ENCODE data around the gene ELP5.

Gene ELP5

GRCh38 chr17:7253082-7253481, 1.1 kb downstream of the ELP5 start:
- H3K4me3 ChIP-seq (ENCODE audit: low read depth, low read length) = peak overlapping the region; percentile 75
- TF ChIP-seq, protein P1, sequence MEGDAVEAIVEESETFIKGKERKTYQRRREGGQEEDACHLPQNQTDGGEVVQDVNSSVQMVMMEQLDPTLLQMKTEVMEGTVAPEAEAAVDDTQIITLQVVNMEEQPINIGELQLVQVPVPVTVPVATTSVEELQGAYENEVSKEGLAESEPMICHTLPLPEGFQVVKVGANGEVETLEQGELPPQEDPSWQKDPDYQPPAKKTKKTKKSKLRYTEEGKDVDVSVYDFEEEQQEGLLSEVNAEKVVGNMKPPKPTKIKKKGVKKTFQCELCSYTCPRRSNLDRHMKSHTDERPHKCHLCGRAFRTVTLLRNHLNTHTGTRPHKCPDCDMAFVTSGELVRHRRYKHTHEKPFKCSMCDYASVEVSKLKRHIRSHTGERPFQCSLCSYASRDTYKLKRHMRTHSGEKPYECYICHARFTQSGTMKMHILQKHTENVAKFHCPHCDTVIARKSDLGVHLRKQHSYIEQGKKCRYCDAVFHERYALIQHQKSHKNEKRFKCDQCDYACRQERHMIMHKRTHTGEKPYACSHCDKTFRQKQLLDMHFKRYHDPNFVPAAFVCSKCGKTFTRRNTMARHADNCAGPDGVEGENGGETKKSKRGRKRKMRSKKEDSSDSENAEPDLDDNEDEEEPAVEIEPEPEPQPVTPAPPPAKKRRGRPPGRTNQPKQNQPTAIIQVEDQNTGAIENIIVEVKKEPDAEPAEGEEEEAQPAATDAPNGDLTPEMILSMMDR (IDR thresholded peaks at IDR 0.05; ENCODE audit: low read depth, low read length) = no peak
- no peaks in the 10 kb centered on the region for H3K27me3 ChIP-seq (ENCODE audit: insufficient read depth, low read depth, severe bottlenecking)
- no peak for DNase-seq
- peak overlapping the region; percentile 98 for H3K27ac ChIP-seq
- peaks cover 52% of the 10 kb centered on the region for H3K36me3 ChIP-seq
- no peaks in the 10 kb centered on the region for H3K9me3 ChIP-seq (ENCODE audit: severe bottlenecking)

DNA sequence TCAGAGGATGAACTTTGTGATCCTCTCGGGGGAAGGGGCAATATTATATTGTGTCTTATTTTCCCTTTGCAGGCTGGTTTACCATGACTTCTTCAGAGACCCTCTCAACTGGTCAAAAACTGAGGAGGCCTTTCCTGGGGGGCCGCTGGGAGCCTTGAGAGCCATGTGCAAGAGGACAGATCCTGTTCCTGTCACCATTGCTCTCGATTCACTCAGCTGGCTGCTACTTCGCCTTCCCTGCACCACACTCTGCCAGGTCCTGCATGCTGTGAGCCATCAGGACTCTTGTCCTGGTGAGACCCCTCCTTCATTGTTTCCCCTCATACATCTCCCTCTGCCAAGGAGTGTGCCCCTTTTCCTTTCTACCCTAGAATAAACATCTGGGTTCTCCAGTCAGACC, 2.5 kb downstream of the ELP5 start:
- TF ChIP-seq, protein P1 (IDR thresholded peaks at IDR 0.05; ENCODE audit: low read depth, low read length) = no peak
- Histone ChIP-seq H3K9me3 (ENCODE audit: severe bottlenecking) (no peaks in the 10 kb centered on the region), H3K27me3 (ENCODE audit: insufficient read depth, low read depth, severe bottlenecking) (no peaks in the 10 kb centered on the region), H3K27ac (no peak overlapping the region), H3K36me3 (peaks cover 63% of the 10 kb centered on the region), H3K4me3 (ENCODE audit: low read depth, low read length) (no peak overlapping the region)
- DNase-seq = no peak

DNA sequence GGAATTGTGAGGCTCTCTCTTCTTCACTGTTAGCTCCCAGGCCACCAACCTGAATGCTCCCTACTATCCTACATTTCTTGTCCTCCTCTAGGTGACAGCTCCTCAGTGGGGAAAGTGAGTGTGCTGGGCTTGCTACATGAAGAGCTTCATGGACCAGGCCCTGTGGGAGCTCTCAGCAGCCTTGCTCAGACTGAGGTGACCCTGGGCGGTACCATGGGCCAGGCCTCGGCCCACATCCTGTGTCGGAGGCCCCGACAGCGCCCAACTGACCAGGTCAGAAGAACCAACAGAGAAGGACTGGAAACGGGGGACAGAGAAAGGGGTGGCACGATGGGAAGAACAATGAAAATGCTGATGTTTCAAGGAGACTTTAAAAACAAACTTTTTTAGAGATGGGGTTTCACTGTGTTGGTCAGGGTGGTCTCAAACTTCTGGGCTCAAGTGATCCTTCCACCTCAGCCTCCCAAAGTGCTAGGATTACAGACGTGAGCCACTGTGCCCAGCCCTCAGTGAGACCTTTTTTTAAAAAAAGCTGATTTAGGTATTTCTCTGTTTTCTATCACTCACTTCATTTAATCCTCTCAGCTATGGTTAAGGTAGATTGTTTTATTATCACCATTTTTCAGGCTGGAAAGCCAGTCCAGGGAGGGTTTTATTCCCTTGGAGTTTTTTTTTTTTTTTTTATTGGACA, 4.9 kb downstream of the ELP5 start:
- H3K27me3 ChIP-seq (ENCODE audit: insufficient read depth, low read depth, severe bottlenecking) = no peaks in the 10 kb centered on the region
- H3K27ac ChIP-seq = no peak overlapping the region
- TF ChIP-seq, protein P1 (IDR thresholded peaks at IDR 0.05; ENCODE audit: low read depth, low read length) = no peak
- H3K9me3 ChIP-seq (ENCODE audit: severe bottlenecking) = no peaks in the 10 kb centered on the region
- peaks cover 65% of the 10 kb centered on the region for H3K36me3 ChIP-seq
- DNase-seq = no peak
- no peak overlapping the region for H3K4me3 ChIP-seq (ENCODE audit: low read depth, low read length)

DNA sequence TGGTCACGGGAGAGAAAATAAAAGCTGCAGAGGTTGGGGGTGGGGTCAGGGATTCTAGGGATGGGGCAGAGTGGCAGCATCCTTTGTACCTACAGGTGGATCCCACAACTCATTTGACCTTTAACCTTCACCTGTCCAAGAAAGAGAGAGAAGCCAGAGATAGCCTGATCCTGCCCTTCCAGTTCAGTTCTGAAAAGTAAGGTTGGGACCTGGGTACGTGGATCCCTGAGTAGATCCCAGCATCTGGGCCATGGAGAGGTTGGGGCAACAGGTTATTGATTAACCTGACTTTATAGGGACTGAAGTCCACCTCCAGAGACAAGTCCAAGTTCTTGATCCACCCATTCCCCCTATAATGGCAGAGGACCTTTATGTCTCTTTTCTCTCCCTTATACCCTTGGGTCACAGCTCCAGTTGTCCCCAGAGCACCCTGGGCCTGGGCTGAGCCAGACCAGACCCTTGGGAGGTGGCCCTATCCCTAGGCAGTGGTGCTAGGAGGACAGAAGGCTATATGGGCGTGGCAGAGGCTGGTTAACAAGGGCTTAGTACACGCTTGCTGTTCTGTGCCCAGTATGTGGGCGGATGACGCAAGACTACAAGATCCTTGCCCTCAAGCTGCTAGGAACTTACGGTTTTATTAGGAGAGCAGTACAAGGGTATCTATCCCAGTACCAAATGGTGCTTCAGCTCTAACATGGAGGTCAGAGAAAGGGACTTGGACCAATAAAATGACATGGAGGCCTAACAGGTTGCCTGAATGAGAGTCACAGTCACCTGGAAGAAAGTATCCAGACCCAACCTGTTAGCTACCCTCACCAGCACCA, 6.9 kb downstream of the ELP5 start:
- H3K9me3 ChIP-seq (ENCODE audit: severe bottlenecking) = no peaks in the 10 kb centered on the region
- TF ChIP-seq, protein P1 (IDR thresholded peaks at IDR 0.05; ENCODE audit: low read depth, low read length) = no peak
- no peak overlapping the region for H3K4me3 ChIP-seq (ENCODE audit: low read depth, low read length)
- no peaks in the 10 kb centered on the region for H3K27me3 ChIP-seq (ENCODE audit: insufficient read depth, low read depth, severe bottlenecking)
- peaks cover 58% of the 10 kb centered on the region for H3K36me3 ChIP-seq
- H3K27ac ChIP-seq = no peak overlapping the region
- no peak for DNase-seq

DNA sequence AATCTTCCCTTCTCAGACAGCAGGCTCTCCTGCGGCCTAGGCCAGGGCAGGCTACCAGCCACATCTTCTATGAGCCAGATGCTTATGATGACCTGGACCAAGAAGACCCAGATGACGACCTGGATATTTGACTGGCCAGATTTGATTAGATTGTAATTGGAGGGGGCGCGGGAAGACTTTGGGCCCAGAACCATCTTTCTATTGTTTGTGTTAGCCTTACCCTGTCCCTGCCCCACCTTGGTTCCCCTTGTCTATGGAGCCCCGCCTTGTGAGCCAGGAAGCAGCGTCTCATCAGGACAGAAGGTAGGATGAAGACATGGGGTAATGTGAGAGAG, 7.5 kb downstream of the ELP5 start:
- Histone ChIP-seq H3K4me3 (ENCODE audit: low read depth, low read length) (no peak overlapping the region), H3K9me3 (ENCODE audit: severe bottlenecking) (no peaks in the 10 kb centered on the region), H3K36me3 (peaks cover 52% of the 10 kb centered on the region), H3K27me3 (ENCODE audit: insufficient read depth, low read depth, severe bottlenecking) (no peaks in the 10 kb centered on the region), H3K27ac (no peak overlapping the region)
- no peak for DNase-seq
- TF ChIP-seq, protein P1 (IDR thresholded peaks at IDR 0.05; ENCODE audit: low read depth, low read length) = no peak

Measured in WERI-Rb-1 (cell line).